Stimulated activated naive CD4-positive, alpha-beta T cell (primary cell): ENCODE measurements around the gene VLDLR.

Source experiments
- DNase-seq, 6 experiments: peaks; one replicate each; lab custom pipeline; 2025; lab: John Stamatoyannopoulos, UW

The VLDLR gene

DNA sequence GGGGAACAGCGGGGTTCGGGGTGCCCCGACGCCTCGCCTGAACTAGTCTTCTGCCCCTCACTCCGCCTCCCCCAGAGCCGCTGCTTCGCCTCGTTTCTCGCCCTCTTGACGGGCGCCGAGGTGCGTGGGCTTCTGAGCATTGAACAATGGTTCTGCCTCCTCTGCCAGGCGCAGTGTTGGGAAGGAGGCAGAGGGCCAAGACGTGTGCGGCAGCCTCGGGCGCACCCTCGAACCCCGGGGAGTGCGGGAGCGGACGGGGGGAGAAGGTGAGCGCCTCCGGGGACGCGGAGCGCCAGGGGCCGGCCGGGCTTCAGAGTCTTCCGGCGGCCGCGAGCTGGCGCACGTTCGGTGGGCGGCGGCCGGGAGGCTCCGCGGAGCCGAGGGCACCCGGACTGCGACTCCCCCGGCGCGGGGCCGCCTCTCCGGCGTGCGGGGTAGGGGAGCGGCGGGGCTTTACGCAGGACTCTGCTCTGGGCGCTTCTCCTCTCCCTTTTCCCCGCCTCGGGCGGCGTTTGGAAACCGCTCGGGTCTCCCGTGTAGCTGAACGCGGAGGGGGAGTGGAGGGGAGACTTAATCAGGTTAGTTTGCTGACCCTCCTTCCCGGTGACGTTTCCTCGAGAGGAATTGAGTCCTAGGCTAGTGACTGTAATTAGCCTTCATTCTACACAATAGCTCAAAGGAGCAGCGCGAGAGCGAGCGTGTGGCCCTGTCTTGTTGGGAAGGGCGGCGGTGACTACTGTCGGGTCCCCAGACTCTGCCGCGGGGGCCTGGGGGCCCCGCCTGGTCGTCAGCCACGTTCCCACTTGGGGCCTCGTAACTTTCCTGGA, 1.1 kb downstream of the VLDLR start:
- DNase-seq = no peak

DNA sequence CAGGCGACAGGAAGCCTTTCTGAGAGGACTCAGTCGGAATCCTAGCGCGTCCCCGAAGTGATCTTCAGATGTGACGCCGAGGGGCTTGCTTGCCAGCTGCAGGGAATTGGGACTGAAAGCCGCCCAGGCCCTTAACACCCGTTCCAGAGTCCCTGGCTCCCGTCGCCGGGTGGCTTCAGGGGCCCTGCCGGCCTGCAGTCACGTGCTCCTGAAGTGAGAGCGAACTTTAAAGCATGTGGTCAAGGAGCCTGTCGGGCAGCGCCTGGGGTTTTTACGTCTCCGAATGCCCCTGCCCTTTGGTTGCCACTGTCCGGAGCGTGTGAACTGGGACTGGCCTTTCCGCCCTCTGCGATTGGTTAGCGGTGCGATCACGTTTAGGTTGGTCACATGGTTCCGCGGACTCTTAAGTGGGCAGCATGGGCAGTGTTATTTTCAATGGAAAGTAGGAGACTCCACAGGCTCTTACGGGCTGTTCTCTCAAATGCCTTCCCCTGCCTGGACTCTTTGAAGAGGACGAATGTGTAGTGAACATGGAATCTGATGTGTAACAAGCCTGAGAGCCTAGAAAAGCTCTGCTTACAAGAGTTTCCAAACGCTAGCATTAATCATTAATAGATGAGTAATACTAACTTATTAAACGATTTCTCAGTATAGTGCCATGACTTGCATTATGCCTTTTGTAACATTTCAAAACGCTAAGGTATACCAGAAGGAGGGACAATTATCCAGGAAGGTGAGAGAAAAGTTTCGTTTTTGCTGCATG, 1.9 kb downstream of the VLDLR start:
- DNase-seq = no peak

GRCh38 chr9:2624051-2624682, 2.6 kb downstream of the VLDLR start:
- no peak for DNase-seq

DNA sequence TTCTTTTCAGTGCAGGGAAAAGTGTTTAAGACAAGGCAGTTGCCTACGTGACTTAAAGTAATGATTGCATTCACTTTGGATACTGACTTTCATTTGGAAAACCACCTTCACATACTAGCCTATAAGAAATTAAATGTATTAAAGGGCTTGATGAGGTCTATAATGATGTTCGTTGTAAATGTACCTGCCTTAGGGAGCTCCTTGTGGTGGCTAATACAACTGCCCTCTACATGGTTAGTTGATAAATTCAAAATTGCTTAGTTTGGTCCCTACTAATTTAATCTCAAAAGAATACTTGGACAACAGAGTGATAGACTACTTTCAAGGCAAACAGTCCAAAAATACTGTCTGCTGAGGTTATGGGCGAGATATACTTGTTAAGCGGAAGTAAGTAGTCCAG, 3.8 kb downstream of the VLDLR start:
- no peak for DNase-seq

DNA sequence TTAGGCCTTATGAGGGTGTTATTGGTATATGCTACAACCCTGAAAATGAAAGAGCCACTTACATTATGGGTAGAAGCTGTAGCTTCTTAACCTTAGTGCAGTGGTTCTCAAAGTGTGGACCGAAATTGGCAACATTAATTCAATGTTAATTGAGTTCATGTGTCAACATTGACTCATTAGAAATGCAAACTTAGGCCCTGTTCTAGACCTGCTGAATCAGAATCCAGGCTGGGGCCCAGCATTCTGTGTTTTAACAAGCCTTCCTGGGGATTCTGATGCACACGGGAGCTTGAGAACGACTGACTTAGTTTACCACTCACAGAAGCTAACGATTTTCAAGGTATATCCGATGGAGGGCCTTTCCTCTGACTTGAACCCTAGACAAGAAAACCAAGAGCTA, 7.3 kb downstream of the VLDLR start:
- DNase-seq = no peak

GRCh38 chr9:2630158-2630557, 8.6 kb downstream of the VLDLR start:
- DNase-seq = no peak

- no peak for DNase-seq
Observed at GRCh38 chr9:2631263-2631662, 9.7 kb downstream of the VLDLR start.

DNA sequence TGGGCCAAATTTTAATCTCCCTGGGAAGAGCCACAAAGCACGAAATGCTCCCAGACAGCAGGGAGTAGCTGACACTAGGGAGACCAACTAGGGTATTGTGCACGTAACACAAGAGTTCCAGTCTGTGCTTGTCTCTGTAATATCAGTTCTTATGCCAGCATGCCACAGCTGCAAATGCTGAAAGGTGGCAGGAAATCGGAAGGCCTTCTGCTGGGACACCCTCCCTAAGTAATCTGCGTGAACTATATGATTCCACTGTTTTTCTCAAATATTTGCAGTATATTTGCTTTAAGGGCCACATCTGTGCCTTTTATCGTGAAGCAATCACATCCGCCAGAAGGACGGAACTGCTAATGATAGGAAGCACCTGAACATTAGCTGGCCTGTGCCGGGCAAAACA, 12.6 kb downstream of the VLDLR start:
- no peak for DNase-seq

DNA sequence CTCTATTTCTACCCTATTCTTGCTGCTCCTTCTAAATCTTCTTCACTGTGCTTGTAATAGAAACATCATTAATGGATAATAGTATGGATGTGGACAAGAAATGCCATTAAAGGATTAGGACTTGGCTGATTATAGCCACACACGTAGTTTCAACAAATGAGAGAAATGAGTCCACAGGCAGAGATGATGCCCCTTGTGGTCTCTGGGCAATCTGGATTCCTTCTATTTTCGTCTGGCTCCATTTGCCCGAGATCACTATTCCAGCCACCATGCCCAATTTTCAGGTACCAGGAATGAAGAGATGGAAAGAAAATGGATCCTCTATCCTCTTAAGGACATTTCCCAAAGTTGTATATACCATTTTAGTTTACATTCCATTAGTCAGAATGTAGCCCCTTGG, 13.2 kb downstream of the VLDLR start:
- DNase-seq = no peak

DNA sequence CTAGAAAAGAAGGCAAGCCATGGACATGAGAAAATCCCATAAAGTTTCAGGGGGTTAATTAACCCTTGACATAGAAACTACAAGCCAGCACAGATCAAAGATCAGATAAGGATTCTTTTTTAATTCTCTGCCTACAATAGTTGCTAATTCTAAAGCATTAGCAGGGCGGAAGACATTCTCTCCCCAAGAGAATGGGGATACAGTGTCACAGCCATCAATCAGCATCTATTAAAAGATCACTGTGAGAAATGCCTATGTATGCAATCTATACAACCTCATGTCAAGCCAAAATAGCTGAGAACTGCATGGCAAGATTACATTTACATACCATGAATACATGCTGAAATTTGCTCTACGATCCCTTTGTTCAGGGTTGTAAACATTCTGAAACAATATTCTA, 14.3 kb downstream of the VLDLR start:
- DNase-seq = no peak

DNA sequence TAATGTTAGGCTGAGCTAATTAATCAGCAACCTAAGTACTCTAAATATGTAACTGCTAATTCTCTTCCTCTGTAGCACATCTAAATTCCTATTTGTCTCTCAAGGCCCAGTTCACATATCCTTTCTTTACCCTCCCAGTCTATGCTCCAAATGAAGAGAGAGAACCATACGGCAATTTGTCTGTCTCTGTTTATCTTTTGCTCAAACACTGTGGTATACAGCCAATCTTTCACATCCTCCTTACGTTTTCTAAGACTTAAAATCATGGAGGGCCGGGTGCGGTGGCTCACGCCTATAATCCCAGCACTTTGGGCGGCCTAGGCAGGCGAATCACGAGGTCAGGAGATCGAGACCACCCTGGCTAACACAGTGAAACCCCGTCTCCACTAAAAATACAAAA, 15.8 kb downstream of the VLDLR start:
- DNase-seq = no peak

GRCh38 chr9:2638871-2639673, 17.5 kb downstream of the VLDLR start:
- DNase-seq = no peak

DNA sequence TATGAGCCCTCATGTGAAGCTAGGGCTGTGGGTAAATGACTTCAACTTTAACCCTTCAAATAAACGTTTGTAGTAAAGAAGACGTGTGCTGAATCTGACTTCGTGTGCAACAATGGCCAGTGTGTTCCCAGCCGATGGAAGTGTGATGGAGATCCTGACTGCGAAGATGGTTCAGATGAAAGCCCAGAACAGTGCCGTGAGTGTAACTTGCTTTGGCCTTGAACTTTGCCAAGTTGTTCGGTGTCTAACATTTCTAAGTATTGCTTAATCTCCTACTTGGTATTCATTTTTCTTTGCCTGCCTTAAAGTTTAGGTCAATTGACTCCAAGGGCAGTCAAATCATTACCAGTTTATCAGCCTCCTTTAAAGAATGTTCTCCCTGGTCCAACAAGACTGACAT, 18.2 kb downstream of the VLDLR start:
- no peak for DNase-seq

DNA sequence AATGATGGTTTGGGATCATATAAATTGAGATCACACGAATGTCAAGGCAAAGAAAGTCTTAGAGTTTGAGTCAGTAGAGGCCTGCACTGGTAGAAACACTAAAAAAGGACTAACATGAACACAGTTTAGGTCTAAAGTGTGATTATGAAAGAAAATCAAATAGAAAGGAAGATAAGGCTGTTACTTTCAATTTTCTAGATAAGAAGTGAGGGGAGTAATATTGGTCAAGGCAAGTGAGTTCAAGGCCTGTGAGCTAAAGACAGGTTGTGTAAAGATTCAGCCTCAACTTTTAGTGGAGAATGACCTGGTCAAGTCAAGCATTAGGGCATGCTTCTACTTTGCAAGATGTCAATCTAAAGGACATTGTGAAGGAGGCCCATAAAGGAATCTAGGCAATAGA, 19.0 kb downstream of the VLDLR start:
- no peak for DNase-seq

DNA sequence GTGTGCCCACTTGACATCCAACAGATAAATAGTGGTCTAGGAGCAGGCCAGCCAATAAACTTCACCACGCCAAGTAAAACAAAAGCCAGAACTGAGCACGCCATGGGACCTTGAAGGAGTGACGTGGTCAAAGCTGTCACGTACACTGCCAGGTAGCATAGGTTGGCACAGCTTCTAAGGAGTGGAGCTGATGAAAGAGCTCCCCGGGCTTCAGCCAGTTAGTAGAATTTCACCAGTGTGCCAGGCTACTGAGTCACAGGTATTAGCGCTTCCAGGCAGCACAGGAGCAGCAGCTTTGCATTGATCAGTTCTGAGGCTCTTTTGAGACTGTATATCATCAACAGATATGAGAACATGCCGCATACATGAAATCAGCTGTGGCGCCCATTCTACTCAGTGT, 19.4 kb downstream of the VLDLR start:
- DNase-seq = no peak

- no peak for DNase-seq
Observed at GRCh38 chr9:2642068-2642467, 20.5 kb downstream of the VLDLR start.

- no peak for DNase-seq
Observed at GRCh38 chr9:2645569-2645968, 24.0 kb downstream of the VLDLR start.

- DNase-seq = no peak
Observed at GRCh38 chr9:2655411-2655901, 33.9 kb downstream of the VLDLR start.

GRCh38 chr9:2657427-2657826, 35.8 kb downstream of the VLDLR start:
- no peak for DNase-seq

DNA sequence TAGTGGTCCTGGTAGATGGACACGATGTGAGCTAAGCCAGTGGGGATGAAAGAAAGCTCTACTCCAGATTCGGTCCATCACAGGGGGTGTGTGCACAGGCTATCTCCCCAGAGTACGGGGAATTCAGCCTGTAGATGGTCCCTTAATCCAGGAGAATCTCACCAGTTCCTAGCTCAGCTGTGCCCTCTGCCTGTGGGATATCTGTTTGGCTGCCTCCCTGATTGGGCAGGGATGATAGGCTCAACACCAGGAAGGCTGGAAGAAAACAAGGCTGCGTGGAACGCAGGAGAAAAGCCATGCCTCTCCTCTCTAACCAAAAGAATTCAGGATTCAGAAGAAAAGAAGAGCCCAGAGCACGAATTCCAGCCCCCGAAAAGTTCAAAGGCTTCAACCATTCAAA, 40.9 kb downstream of the VLDLR start:
- DNase-seq = no peak

GRCh38 chr9:2663461-2664173, 42.0 kb downstream of the VLDLR start:
- no peak for DNase-seq
